Uterus (tissue), 2 donors: ENCODE data around the gene BICD2.

Experiments used
- POLR2A ChIP-seq, 2 donors: fragments of 450-650 bp; IDR thresholded peaks; one replicate each; pipeline ENCODE4 v1.6.1; 2016; ENCODE audit warnings: antibody characterized with exemption in 2 of 2, mild to moderate bottlenecking in 1 of 2, moderate library complexity in 1 of 2
- TF ChIP-seq, protein P1 (sequence below), 4 experiments: fragments of 200-600 bp in 2 of 4; fragments of 450-650 bp in 2 of 4; sonication (generic) in 2 of 4; IDR thresholded peaks; one replicate each; pipeline ENCODE4 v1.5.1; 2016 to 2019; ENCODE audit warnings: antibody characterized with exemption in 4 of 4, mild to moderate bottlenecking in 2 of 4, moderate library complexity in 1 of 4

DNA sequence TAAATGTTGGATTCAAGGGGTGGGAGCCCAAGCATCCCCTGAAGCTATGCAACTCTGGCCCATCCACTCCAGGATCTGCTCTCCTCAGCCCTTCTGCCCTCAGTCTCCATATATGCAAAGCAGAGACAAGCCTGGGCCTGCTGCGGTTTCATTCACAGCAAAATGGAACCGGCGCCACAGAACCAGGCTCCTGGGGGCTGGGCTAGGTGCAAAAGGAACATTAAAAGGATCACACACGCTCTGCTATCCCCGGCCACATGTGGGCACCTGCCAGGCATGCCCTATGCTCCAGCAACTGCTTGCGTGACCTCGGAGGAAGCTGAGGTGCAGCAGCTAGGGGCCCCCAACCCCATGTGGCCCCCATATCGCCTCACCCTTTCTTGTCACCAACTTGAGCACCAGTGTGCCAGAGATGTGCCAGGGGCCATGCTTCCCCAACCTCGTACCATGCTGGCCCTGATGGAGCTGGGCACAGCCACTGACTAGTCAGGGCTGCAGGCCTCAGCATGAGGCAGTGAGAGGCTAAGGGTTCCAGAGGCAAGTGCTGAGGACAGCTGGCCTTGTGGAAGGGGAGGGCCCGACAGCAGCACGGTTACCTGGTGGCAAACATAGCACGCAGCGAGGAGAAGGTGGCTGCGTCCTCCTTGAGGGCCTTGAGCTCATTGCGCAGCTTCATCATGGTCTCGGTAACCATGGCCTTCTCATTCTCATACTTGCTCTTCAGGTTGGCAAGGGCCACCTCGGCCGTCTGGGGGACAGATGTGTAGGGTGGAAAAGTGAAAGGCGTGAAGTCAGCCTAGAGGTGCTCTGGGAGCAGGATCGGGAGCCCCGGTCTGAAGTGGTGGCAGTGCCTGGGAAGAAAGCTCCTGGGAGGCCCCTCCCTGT is 47.2 kb downstream of the BICD2 start:
- TF ChIP-seq, protein P1, sequence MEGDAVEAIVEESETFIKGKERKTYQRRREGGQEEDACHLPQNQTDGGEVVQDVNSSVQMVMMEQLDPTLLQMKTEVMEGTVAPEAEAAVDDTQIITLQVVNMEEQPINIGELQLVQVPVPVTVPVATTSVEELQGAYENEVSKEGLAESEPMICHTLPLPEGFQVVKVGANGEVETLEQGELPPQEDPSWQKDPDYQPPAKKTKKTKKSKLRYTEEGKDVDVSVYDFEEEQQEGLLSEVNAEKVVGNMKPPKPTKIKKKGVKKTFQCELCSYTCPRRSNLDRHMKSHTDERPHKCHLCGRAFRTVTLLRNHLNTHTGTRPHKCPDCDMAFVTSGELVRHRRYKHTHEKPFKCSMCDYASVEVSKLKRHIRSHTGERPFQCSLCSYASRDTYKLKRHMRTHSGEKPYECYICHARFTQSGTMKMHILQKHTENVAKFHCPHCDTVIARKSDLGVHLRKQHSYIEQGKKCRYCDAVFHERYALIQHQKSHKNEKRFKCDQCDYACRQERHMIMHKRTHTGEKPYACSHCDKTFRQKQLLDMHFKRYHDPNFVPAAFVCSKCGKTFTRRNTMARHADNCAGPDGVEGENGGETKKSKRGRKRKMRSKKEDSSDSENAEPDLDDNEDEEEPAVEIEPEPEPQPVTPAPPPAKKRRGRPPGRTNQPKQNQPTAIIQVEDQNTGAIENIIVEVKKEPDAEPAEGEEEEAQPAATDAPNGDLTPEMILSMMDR (IDR thresholded peaks at IDR 0.05) = no peak
- no peak for TF ChIP-seq POLR2A (IDR thresholded peaks at IDR 0.05)
